ENCODE measurements around the gene APBA2. TPM values are rescaled to one million over a fixed set of nuclear protein-coding genes. Genes with fewer than 3 reads are reported as not detected.

The APBA2 gene
- total RNA-seq, 1 donor from 2014 or later, result 0.38 TPM

DNA sequence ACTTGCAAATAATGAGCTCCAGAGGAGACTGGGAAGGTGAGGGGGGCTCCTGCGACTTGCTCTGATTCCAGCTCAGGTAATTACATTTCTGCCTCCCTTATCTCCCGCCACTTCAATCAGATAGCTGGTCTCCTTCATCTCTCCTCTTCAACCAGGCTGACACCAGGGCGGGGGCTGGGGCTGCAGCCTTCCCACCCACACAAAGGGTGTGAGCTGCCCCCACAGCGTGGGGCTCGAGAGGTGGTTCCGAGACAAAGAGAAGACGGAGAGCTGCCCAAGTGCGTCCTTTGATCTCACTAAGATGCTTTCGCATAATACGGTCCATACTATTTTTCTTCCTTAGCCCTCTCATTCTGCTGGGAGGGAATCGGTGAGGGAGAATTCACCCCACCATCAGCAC, 244.2 kb downstream of the APBA2 start:
- intact Hi-C loops (cut with micrococcal nuclease), result no loop called here

DNA sequence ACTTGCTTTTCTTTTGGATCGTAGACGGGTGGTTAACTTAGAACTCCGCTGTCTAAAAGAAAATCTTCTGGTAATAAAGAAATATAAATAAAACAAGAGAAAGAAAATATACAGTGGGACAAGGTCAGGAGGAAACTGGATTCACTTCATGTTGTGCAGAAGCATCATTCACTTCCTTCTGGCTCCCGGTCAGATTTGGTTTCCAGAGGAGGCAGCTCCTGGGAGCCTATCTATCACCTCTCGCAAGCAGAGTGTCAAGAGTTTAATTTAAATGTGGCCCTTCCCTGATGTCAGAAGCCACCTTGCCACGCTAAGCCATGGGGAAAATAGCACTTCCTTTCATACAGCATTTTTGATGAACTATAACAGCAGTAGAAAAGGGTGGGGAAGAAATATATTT, 244.7 kb downstream of the APBA2 start:
- intact Hi-C loops (cut with micrococcal nuclease), result no loop called here
- DNase-seq, result no peak

More for the DNA sequence above, 244.2 kb downstream of the APBA2 start:
- no peak for DNase-seq
- Histone ChIP-seq H3K4me1 (no peaks in the 10 kb centered on the region), H3K27me3 (ENCODE audit: low read depth) (peaks cover 57% of the 10 kb centered on the region), H3K27ac (replicated peaks) (no peak overlapping the region), H3K36me3 (no peaks in the 10 kb centered on the region), H3K4me3 (no peak overlapping the region), H3K9me3 (replicated peaks) (no peaks in the 10 kb centered on the region)
- TF ChIP-seq CTCF (IDR thresholded peaks at IDR 0.05; ENCODE audit: borderline replicate concordance), result no peak

GRCh38 chr15:29130951-29131839, 245.4 kb downstream of the APBA2 start:
- DNase-seq, result no peak
- intact Hi-C loops (cut with micrococcal nuclease), result no loop called here
- H3K27me3 ChIP-seq (ENCODE audit: low read depth), result peaks cover 50% of the 10 kb centered on the region

More for the DNA sequence above, 244.7 kb downstream of the APBA2 start:
- no peak for TF ChIP-seq CTCF (IDR thresholded peaks at IDR 0.05; ENCODE audit: borderline replicate concordance)
- Histone ChIP-seq H3K36me3 (no peaks in the 10 kb centered on the region), H3K27ac (replicated peaks) (no peak overlapping the region), H3K9me3 (replicated peaks) (no peaks in the 10 kb centered on the region), H3K4me3 (no peak overlapping the region), H3K4me1 (no peaks in the 10 kb centered on the region), H3K27me3 (ENCODE audit: low read depth) (peaks cover 57% of the 10 kb centered on the region)

GRCh38 chr15:29131840-29132420, 246.2 kb downstream of the APBA2 start:
- Histone ChIP-seq H3K36me3 (no peaks in the 10 kb centered on the region), H3K9me3 (replicated peaks) (no peaks in the 10 kb centered on the region), H3K27me3 (ENCODE audit: low read depth) (peaks cover 49% of the 10 kb centered on the region), H3K27ac (replicated peaks) (no peak overlapping the region), H3K4me3 (no peak overlapping the region), H3K4me1 (no peaks in the 10 kb centered on the region)
- no peak for TF ChIP-seq CTCF (IDR thresholded peaks at IDR 0.05; ENCODE audit: borderline replicate concordance)
- intact Hi-C loops (cut with micrococcal nuclease), result no loop called here
- no peak for DNase-seq

More at GRCh38 chr15:29130951-29131839, 245.4 kb downstream of the APBA2 start:
- no peaks in the 10 kb centered on the region for H3K36me3 ChIP-seq
- no peaks in the 10 kb centered on the region for H3K4me1 ChIP-seq
- H3K9me3 ChIP-seq (replicated peaks), result no peaks in the 10 kb centered on the region
- TF ChIP-seq CTCF (IDR thresholded peaks at IDR 0.05; ENCODE audit: borderline replicate concordance), result no peak
- no peak overlapping the region for H3K27ac ChIP-seq (replicated peaks)
- no peak overlapping the region for H3K4me3 ChIP-seq

DNA sequence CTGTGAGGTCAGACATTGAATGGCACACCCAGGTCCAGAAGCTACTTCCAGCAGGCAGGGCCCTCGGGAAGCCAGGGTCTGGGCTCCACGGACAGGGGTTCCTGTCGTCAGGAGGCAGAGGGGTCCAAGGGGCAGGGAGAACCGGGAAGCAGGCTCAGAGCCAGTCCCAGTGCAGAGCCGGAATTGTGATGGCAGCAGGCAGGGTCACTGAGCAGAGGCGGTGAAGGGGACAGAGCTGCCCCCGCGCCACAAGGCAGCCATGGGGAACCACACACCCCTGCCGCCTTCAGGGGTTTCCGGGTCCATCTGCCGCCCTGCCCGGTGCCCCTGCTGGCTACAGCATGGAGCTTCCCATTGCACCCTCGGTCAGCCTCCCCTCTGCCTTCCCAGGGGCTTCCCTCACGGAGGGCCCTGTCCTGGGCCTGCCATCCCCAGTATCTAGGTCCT, 247.0 kb downstream of the APBA2 start:
- no peak overlapping the region for H3K4me3 ChIP-seq
- no peaks in the 10 kb centered on the region for H3K4me1 ChIP-seq
- H3K36me3 ChIP-seq, result no peaks in the 10 kb centered on the region
- H3K27ac ChIP-seq (replicated peaks), result no peak overlapping the region
- no peak for DNase-seq
- H3K9me3 ChIP-seq (replicated peaks), result no peaks in the 10 kb centered on the region
- no peak for TF ChIP-seq CTCF (IDR thresholded peaks at IDR 0.05; ENCODE audit: borderline replicate concordance)
- H3K27me3 ChIP-seq (ENCODE audit: low read depth), result peaks cover 42% of the 10 kb centered on the region
- intact Hi-C loops (cut with micrococcal nuclease), result no loop called here

Data from left ventricle myocardium inferior (tissue), 1 donor.